Endodermal cell (in vitro differentiated cells): ENCODE results near the gene CRYBG3. TPM values are rescaled to one million over a fixed set of nuclear protein-coding genes. Genes with fewer than 3 reads are reported as not detected.
A peak's percentile ranks its signal among the peaks of the same experiment; 100 is the strongest.

Source experiments
- DNase-seq: peaks from one replicate; pipeline ENCODE4 v3.0.0-alpha.2; 2017
- H3K27ac ChIP-seq: 2 replicates; pipeline ENCODE4 v1.5.1; 2013; ENCODE audit warnings: mild to moderate bottlenecking, low read depth, low read length, moderate library complexity
- H3K27me3 ChIP-seq: 2 replicates; pipeline ENCODE4 v1.6.1; 2013; ENCODE audit warnings: mild to moderate bottlenecking, low read length, moderate library complexity; ENCODE audit not compliant: insufficient read depth, control insufficient read depth, poor library complexity, severe bottlenecking
- H3K36me3 ChIP-seq: 2 replicates; pipeline ENCODE4 v1.7.0; 2013; ENCODE audit warnings: mild to moderate bottlenecking, low read length, moderate library complexity; ENCODE audit not compliant: control insufficient read depth, insufficient read depth
- H3K4me1 ChIP-seq: one replicate; pipeline ENCODE4 v1.7.0; 2013; ENCODE audit warnings: low read length; ENCODE audit not compliant: control insufficient read depth, insufficient read depth
- H3K4me3 ChIP-seq: 2 replicates; pipeline ENCODE4 v1.5.1; 2013; ENCODE audit warnings: mild to moderate bottlenecking, low read length, moderate library complexity
- H3K9ac ChIP-seq: 2 replicates; pipeline ENCODE4 v1.6.1; 2013; ENCODE audit warnings: mild to moderate bottlenecking, low read length, moderate library complexity; ENCODE audit not compliant: poor library complexity, severe bottlenecking; ENCODE audit errors: extremely low read depth
- H3K9me3 ChIP-seq: 2 replicates; pipeline ENCODE4 v1.6.1; 2013; ENCODE audit warnings: mild to moderate bottlenecking, low read length, moderate library complexity; ENCODE audit not compliant: control insufficient read depth
- H3K27ac Mint-ChIP-seq: 2 replicates; pipeline ENCODE4 v1.8.0; 2020; ENCODE audit warnings: mixed read lengths
- H3K27me3 Mint-ChIP-seq: 2 replicates; pipeline ENCODE4 v1.8.0; 2021; ENCODE audit warnings: mild to moderate bottlenecking, mixed read lengths; ENCODE audit not compliant: insufficient read depth
- H3K36me3 Mint-ChIP-seq: 2 replicates; pipeline ENCODE4 v1.8.0; 2020; ENCODE audit warnings: low read depth, mixed read lengths
- H3K4me1 Mint-ChIP-seq: 2 replicates; pipeline ENCODE4 v1.8.0; 2020; ENCODE audit warnings: mixed read lengths
- H3K4me3 Mint-ChIP-seq: 2 replicates; pipeline ENCODE4 v1.8.0; 2020; ENCODE audit warnings: mild to moderate bottlenecking, moderate library complexity, mixed read lengths
- H3K9me3 Mint-ChIP-seq: 2 replicates; pipeline ENCODE4 v1.8.0; 2020; ENCODE audit warnings: mild to moderate bottlenecking, mixed read lengths
- WGBS, 2 experiments: methylation state at CpG; one replicate each; pipeline versions ENCODE4 v1.1.5 to v1.1.7; 2013; ENCODE audit warnings: missing lambda C conversion rate in 2 of 2, mixed read lengths in 1 of 2; ENCODE audit not compliant: insufficient coverage in 1 of 2, insufficient read length in 1 of 2; 5-methylcytosine and 5-hydroxymethylcytosine counted together
- total RNA-seq, 2 donors: library from RNA; stranded (reverse); fragmentation: NEBNext Ultra II Directional in 1 of 2; extraction: Animal tissue kit (Norgen Biotek cat#: 25700) in 1 of 2; gene quantifications; 2 replicates in 1 of 2; 3 replicates in 1 of 2; pipeline ENCODE4 v1.2.1, GENCODE V29; 2021
- TF ChIP-seq, protein P1 (sequence below): fragments of 200-600 bp; sonication (generic); conservative IDR thresholded peaks from 2 replicates; pipeline ENCODE4 v1.5.0; 2021; ENCODE audit warnings: antibody characterized with exemption, mild to moderate bottlenecking

The CRYBG3 gene
- total RNA-seq, 2 donors from 2014 or later, result 9.7 to 10.8 TPM

- Histone ChIP-seq H3K36me3 (no peaks in the 10 kb centered on the region), H3K9me3 (no peaks in the 10 kb centered on the region), H3K27me3 (no peaks in the 10 kb centered on the region), H3K9ac (no peak overlapping the region), H3K27ac (no peak overlapping the region), H3K4me1 (peaks cover 5% of the 10 kb centered on the region), H3K4me3 (no peak overlapping the region)
- TF ChIP-seq, protein P1, sequence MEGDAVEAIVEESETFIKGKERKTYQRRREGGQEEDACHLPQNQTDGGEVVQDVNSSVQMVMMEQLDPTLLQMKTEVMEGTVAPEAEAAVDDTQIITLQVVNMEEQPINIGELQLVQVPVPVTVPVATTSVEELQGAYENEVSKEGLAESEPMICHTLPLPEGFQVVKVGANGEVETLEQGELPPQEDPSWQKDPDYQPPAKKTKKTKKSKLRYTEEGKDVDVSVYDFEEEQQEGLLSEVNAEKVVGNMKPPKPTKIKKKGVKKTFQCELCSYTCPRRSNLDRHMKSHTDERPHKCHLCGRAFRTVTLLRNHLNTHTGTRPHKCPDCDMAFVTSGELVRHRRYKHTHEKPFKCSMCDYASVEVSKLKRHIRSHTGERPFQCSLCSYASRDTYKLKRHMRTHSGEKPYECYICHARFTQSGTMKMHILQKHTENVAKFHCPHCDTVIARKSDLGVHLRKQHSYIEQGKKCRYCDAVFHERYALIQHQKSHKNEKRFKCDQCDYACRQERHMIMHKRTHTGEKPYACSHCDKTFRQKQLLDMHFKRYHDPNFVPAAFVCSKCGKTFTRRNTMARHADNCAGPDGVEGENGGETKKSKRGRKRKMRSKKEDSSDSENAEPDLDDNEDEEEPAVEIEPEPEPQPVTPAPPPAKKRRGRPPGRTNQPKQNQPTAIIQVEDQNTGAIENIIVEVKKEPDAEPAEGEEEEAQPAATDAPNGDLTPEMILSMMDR, result no peak
- peaks cover 6% of the 10 kb centered on the region for H3K4me1 Mint-ChIP-seq
- 94 to 96% methylated on average over 4 to 6 of the region's 8 CpGs for WGBS, 2 experiments
- H3K27ac Mint-ChIP-seq, result no peak overlapping the region
- DNase-seq, result no peak
- no peaks in the 10 kb centered on the region for H3K27me3 Mint-ChIP-seq
- H3K36me3 Mint-ChIP-seq, result peaks cover 11% of the 10 kb centered on the region
- no peaks in the 10 kb centered on the region for H3K9me3 Mint-ChIP-seq
- H3K4me3 Mint-ChIP-seq, result no peak overlapping the region
Measured at GRCh38 chr3:97960993-97961766, 139.4 kb downstream of the CRYBG3 start.

- peak; percentile 80 for DNase-seq
- no peak overlapping the region for H3K27ac Mint-ChIP-seq
- peaks cover 4% of the 10 kb centered on the region for H3K27me3 ChIP-seq
- no peak overlapping the region for H3K4me3 ChIP-seq
- no peaks in the 10 kb centered on the region for H3K9me3 Mint-ChIP-seq
- no peaks in the 10 kb centered on the region for H3K9me3 ChIP-seq
- H3K27me3 Mint-ChIP-seq, result peaks cover 5% of the 10 kb centered on the region
- H3K36me3 Mint-ChIP-seq, result no peaks in the 10 kb centered on the region
- no peak overlapping the region for H3K9ac ChIP-seq
- TF ChIP-seq, protein P1, result peak; percentile 73
- H3K4me3 Mint-ChIP-seq, result no peak overlapping the region
- peaks cover 5% of the 10 kb centered on the region for H3K4me1 ChIP-seq
- H3K36me3 ChIP-seq, result no peaks in the 10 kb centered on the region
- 92 to 97% methylated on average over 6 to 8 of the region's 8 CpGs for WGBS, 2 experiments
- peaks cover 9% of the 10 kb centered on the region for H3K4me1 Mint-ChIP-seq
- no peak overlapping the region for H3K27ac ChIP-seq
Measured at GRCh38 chr3:97967966-97968365, 146.2 kb downstream of the CRYBG3 start.

GRCh38 chr3:97968376-97968775, 146.6 kb downstream of the CRYBG3 start:
- H3K36me3 ChIP-seq, result no peaks in the 10 kb centered on the region
- Mint-ChIP-seq H3K4me3 (no peak overlapping the region), H3K27ac (no peak overlapping the region), H3K9me3 (no peaks in the 10 kb centered on the region), H3K36me3 (no peaks in the 10 kb centered on the region), H3K27me3 (peaks cover 9% of the 10 kb centered on the region), H3K4me1 (peaks cover 9% of the 10 kb centered on the region)
- no peak overlapping the region for H3K4me3 ChIP-seq
- no peak overlapping the region for H3K9ac ChIP-seq
- no peak for DNase-seq
- H3K9me3 ChIP-seq, result no peaks in the 10 kb centered on the region
- peaks cover 8% of the 10 kb centered on the region for H3K27me3 ChIP-seq
- WGBS, 2 experiments, result 100% methylated on average over 1 of the region's 1 CpG; no CpG with 5 or more reads in 1 of the 2 experiments
- H3K27ac ChIP-seq, result no peak overlapping the region
- H3K4me1 ChIP-seq, result peaks cover 5% of the 10 kb centered on the region
- TF ChIP-seq, protein P1, result no peak
